Measurements from ENCODE around the gene CACNA1C.
A peak's percentile ranks its signal among the peaks of the same experiment; 100 is the strongest.

CACNA1C gene

GRCh38 chr12:2172491-2173214 is 119.9 kb downstream of the CACNA1C start:
- no peak for DNase-seq

- peak; percentile 20 for DNase-seq
Observed at GRCh38 chr12:2173971-2174370, 121.2 kb downstream of the CACNA1C start.

DNA sequence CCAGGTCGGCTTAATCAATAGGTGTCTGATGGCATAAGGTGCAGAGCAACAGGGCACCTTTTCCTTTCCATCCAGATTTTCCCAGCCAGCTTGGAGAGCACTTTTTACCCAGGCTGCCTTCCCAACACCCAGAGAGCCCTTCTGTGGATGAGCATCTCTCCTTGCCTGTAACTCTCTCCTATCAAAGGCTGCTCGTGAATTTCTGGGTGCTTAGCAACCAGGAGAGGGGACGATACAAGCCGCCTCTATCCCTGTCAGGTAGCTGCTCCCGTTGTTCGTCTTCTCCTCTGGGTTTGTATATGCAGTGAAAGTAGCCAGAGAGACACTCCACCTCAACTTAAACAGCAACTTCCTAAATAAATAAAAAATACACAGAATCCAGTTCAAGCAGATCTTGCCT is 124.2 kb downstream of the CACNA1C start:
- no peak for DNase-seq

GRCh38 chr12:2177751-2178150 is 125.0 kb downstream of the CACNA1C start:
- no peak for DNase-seq

DNA sequence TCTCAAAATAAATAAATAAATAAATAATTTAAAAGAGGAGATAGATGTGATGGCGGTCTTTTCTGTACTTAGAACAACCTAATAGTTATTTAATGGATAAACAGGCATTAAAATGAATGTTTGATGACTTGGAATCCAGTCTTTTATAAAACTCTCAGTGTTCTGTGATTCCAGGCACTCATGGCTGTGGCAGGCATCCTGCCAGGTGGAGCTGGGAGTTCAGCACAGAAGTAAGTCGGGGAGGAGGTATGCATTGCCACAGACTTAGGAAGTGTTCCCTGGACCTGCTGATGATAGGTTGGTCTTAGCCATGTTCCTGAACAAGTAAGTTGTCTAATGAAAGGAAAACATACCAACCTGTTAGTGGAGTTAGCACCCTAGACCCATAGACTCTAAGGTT is 126.3 kb downstream of the CACNA1C start:
- no peak for DNase-seq

GRCh38 chr12:2179953-2180736 is 127.4 kb downstream of the CACNA1C start:
- DNase-seq, result peak; percentile 58

GRCh38 chr12:2180737-2181082 is 127.9 kb downstream of the CACNA1C start:
- no peak for DNase-seq

GRCh38 chr12:2183556-2184541 is 131.1 kb downstream of the CACNA1C start:
- no peak for DNase-seq

DNA sequence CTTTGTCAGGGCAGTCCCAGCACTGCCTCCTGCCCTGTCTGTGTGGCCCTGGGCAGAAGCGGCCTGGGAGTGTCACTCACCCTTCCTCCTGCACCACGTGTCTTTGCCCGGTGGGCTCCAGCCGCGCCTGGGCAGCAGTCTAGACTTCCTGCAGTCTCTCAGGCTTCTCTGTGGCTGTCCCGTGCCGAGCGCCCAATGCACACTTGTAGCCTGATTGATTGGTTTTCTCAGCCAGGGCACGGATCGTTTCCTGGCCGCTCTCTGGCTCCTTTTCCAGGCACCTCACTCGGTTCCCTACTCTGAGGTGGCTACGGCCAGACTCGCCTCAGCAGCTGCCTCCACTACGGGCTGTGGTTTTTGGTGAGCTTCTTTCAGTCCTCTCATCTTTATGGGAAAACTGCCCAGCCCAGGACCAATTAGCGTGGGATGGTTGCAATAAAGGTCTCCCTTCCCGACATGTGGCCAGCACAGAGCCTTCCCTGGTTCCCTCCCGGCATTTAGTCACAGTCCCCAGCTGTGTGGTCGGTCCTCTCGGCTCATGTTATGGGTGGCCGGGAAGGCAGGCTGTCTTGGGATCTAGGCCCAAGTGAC is 133.1 kb downstream of the CACNA1C start:
- no peak for DNase-seq

DNA sequence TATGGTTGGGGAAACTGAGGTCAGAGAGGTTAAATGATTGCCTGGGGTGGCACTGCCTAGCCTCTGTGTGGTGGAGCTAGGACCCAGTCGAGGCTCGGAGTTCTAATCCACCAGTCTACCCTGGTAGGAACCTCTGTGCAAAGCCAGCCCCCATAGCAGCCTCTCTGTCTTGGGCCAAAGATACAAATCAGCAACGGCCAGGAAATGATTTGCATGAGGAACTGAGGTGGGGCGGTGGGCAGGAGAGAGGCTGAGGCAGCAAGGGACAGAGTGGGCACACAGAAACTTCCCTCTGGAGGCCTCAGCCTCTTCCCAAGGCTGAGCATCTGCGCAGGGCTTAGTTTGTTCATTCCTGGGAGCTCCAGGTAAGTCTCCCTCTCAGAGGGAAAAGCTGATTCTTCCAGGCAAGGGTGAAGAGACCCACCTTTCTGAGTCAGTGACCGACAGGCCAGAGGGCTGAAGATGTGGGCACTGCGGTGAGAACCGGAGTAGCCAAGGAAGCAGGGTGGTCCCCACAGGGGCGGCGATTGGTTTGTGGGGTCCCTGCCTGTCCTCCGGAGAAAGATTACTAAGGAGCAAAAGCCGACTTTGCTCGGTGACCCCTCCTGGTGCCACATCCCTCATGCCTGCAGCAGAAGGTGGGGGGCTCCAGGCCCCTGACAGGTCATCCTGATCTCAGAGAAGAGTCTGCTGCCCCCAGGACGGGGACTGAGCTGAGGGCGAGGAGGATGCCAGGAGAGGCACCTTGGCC is 134.6 kb downstream of the CACNA1C start:
- no peak for DNase-seq

DNA sequence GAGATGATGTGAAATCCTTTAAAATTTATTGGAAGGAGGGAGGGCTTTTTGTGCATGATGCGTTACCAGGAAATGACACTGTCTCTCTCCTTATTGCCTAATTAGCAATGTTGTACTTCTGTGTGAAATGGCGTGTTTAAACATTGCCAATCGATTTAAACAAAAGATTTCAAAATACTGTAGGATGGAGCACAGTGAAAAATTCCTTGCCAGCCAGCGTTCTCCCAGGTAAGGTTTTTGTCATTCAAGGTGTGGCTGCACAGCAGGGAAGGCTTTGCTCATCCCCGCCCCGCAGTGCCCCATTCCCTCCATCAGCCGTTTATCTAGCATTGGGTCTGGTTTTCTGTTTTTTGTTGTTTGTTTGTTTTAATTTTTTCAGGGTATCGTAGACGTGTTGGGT is 137.3 kb downstream of the CACNA1C start:
- DNase-seq, result no peak

GRCh38 chr12:2190896-2191533 is 138.2 kb downstream of the CACNA1C start:
- DNase-seq, result no peak

DNA sequence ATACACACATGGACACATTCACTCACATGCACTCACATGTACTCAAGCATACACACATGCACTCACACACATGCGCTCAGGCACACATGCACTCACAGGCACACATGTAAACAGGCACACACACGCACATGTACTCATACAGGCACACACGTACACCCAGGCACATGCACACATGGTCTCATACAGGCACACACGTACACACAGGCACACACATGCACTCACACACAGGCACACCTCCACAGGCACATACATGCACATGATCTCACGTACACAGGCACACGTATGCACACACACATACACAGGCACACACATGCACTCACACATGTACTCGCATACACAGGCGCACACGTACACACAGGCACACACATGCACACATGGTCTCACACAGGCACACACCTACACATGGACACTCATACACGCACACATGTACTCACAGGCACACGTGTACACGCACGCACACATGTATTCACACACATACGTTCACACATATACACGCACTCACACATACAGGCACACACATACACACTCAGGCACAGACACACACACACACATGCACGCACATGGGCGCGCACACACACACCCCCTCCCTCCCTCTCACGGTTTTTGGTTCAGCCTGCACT is 138.9 kb downstream of the CACNA1C start:
- no peak for DNase-seq

- DNase-seq, result no peak
Observed at GRCh38 chr12:2192231-2192630, 139.4 kb downstream of the CACNA1C start.

DNA sequence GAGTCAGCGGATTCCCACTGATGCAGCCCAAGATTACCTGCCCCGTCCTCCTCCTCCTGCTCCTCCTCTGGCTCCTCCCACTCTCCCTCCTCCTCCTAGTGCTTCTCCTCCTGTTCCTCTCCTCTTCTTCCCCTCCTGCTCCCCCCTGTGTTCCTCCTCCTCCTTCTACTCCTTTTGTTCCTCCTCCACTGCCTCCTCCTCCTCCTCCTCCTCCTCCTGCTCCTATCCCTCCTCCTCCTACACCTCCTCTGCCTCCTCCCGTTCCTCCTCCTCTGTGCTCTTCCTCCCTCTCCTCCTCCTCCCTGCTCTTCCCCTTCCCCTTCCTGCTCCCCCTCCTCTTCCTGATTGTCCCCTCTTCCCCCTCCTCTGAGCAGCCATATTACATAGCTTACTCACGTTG is 141.3 kb downstream of the CACNA1C start:
- DNase-seq, result no peak

GRCh38 chr12:2194571-2194970 is 141.8 kb downstream of the CACNA1C start:
- no peak for DNase-seq

DNA sequence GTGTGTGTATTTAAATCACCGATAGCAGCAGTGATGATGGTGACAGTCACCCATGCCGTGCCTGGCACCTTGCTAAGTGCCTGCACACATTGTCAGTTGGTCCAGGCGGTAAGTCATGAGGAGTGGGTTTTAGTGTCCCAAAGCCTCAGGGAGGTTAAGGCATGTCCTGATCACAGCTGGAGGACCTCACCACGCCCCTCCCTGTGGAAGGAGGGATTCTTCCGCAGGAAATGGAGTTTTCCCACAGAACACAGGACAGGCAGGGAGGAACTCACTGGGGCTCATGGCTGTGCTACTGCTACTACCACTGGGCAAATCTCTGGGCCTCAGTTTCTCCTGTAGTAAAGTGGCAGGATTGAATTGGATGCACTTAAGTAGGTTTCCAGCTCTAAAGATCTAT is 142.3 kb downstream of the CACNA1C start:
- no peak for DNase-seq

DNA sequence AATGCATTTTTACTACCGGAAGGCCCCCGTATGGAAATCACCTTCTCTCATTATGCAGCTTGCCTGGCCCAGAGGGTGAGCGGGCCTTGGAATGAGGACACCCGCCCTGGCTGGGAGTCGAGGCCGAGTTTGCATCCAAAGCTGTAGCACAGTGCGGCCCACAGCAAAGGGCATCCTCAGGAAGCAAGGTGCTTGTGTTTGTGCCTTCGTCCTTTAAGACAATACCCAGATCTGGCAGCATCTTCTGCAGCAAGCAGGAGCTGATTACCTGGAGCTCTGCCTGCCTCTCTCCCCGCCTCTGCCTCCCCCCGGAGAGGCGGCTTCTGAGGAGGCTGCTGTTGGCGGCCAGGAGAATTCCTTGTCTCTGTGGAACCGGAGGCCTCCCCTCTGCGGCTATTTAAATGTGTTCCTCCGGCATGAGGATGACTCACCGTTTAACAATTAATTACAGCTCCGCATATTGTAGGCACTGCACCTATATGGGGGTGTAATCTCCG is 145.3 kb downstream of the CACNA1C start:
- no peak for DNase-seq

DNA sequence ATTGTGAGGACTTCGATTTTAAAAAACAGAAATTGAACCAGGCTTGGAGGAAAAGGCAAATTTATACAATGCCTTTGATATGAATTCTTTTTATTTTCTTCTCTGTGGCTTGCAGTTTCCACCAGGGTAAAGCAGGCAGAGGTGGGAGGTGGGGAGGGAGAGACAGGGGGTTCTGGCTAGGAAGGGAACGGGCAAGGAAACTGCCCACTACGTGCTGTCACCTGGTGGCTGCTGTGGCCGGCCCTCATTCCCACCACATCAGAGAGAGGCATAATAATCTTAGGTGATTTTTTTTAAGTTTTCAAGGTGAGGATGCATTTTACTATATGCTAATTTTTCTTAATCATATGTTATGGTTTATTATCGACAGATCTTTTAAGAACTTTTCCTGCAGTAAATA is 145.8 kb downstream of the CACNA1C start:
- DNase-seq, result no peak

DNA sequence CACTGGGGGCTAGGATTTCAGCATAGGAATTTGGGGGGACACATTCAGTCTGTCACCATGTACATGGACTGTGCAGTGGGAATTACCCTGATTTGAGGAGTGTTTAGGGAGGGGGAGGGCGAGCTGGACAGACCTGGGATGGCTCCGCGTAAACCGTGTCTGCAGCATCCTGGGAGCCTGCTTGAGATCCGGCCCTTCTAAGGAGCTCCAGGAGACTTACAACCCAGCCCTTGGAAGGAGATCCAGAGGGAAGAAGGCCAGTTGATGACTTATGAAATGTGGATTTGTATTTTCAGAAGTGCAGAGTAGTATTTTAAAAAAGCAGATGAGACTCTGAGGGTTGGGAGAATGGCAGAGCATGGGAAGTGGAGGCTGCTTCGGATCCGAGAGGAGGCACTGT is 153.2 kb downstream of the CACNA1C start:
- DNase-seq, result no peak
